Nephron (organoid): Measurements from ENCODE around the gene CHST9.

Source experiments
- H3K27ac Mint-ChIP-seq, 3 experiments: 2 replicates each; pipeline ENCODE4 v1.8.0; 2020; ENCODE audit warnings: mixed read lengths in 3 of 3, mild to moderate bottlenecking in 2 of 3, moderate library complexity in 1 of 3
- H3K27me3 Mint-ChIP-seq: 2 replicates; pipeline ENCODE4 v1.8.0; 2021; ENCODE audit warnings: low read depth, mild to moderate bottlenecking, moderate library complexity, mixed read lengths
- H3K36me3 Mint-ChIP-seq: 2 replicates; pipeline ENCODE4 v1.8.0; 2020; ENCODE audit warnings: low read depth, mixed read lengths
- H3K4me1 Mint-ChIP-seq: 2 replicates; pipeline ENCODE4 v1.8.0; 2020; ENCODE audit warnings: mixed read lengths
- H3K4me3 Mint-ChIP-seq, 3 experiments: 2 replicates each; pipeline ENCODE4 v1.8.0; 2020; ENCODE audit warnings: mild to moderate bottlenecking in 3 of 3, mixed read lengths in 3 of 3, moderate library complexity in 2 of 3
- H3K9me3 Mint-ChIP-seq: 2 replicates; pipeline ENCODE4 v1.8.0; 2020; ENCODE audit warnings: mixed read lengths
- TF ChIP-seq, protein P1 (sequence below), 3 experiments: fragments of 200-600 bp; sonication (generic); IDR thresholded peaks; one replicate each; pipeline ENCODE4 v1.5.0; 2021; ENCODE audit warnings: antibody characterized with exemption in 3 of 3; ENCODE audit not compliant: unreplicated experiment in 3 of 3

CHST9 gene

GRCh38 chr18:27144672-27145071 lies 40.4 kb downstream of the CHST9 start:
- Mint-ChIP-seq H3K36me3 (peaks cover 3% of the 10 kb centered on the region), H3K27me3 (no peaks in the 10 kb centered on the region), H3K4me1 (peaks cover 8% of the 10 kb centered on the region), H3K9me3 (peaks cover 7% of the 10 kb centered on the region), H3K4me3 (no peak overlapping the region), H3K27ac (no peak overlapping the region)
- TF ChIP-seq, protein P1, sequence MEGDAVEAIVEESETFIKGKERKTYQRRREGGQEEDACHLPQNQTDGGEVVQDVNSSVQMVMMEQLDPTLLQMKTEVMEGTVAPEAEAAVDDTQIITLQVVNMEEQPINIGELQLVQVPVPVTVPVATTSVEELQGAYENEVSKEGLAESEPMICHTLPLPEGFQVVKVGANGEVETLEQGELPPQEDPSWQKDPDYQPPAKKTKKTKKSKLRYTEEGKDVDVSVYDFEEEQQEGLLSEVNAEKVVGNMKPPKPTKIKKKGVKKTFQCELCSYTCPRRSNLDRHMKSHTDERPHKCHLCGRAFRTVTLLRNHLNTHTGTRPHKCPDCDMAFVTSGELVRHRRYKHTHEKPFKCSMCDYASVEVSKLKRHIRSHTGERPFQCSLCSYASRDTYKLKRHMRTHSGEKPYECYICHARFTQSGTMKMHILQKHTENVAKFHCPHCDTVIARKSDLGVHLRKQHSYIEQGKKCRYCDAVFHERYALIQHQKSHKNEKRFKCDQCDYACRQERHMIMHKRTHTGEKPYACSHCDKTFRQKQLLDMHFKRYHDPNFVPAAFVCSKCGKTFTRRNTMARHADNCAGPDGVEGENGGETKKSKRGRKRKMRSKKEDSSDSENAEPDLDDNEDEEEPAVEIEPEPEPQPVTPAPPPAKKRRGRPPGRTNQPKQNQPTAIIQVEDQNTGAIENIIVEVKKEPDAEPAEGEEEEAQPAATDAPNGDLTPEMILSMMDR (IDR thresholded peaks at IDR 0.05; ENCODE audit: unreplicated experiment in 3 of 3): no peak

DNA sequence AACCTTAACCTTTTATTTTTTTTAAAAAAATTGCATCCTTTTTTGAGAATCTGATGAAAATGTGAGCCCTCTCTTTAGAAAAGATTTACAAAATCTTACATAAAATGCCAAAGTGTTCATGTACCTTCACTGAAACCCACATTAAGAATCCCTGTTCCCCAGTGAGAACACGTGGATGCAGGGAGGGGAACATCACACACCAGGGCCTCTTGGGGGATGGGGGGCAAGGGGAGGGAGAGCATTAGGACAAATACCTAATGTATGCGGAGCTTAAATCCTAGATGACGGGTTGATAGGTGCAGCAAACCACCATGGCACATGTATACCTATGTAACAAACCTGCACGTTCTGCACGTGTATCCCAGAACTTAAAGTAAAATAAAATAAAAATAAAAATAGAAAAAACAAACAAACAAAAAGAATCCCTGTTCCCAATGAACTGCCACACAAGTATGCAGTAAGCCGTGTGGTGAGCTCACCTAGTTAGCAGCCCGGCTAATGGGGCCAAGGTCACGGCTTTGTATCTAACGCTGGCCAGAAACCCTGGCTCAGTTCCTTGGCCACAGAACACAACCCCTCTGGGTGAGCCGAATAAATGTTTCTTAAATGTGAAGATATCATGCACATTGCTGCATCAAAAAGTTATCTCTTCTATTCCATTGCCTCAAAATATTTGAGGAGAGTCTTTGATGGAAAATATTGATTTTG lies 41.4 kb downstream of the CHST9 start:
- TF ChIP-seq, protein P1 (IDR thresholded peaks at IDR 0.05; ENCODE audit: unreplicated experiment in 3 of 3): no peak
- no peak overlapping the region for H3K27ac Mint-ChIP-seq
- peaks cover 8% of the 10 kb centered on the region for H3K4me1 Mint-ChIP-seq
- no peaks in the 10 kb centered on the region for H3K27me3 Mint-ChIP-seq
- peaks cover 2% of the 10 kb centered on the region for H3K9me3 Mint-ChIP-seq
- no peaks in the 10 kb centered on the region for H3K36me3 Mint-ChIP-seq
- H3K4me3 Mint-ChIP-seq: no peak overlapping the region

GRCh38 chr18:27142891-27143290 lies 42.2 kb downstream of the CHST9 start:
- H3K4me1 Mint-ChIP-seq: peaks cover 8% of the 10 kb centered on the region
- H3K9me3 Mint-ChIP-seq: peaks cover 2% of the 10 kb centered on the region
- no peaks in the 10 kb centered on the region for H3K36me3 Mint-ChIP-seq
- TF ChIP-seq, protein P1 (IDR thresholded peaks at IDR 0.05; ENCODE audit: unreplicated experiment in 3 of 3): no peak
- H3K4me3 Mint-ChIP-seq: no peak overlapping the region
- no peaks in the 10 kb centered on the region for H3K27me3 Mint-ChIP-seq
- H3K27ac Mint-ChIP-seq: no peak overlapping the region

DNA sequence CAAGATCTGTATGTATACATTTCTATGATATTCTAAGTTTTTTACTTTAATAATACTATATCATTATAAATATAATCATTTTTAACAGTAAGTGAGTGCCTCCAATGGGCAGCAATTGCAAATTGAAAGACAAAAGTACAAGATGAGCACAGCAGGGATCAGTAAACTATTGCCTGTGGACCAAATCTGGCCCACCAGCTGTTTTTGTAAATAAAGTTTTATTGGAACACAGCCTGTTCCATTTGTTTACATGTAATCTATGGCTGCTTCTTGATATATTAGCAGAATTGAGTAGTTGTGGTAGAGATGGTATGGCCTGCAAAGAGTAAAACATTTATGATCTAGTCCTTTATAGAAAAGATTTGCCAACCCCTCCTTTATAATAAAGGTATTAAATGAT lies 43.2 kb downstream of the CHST9 start:
- TF ChIP-seq, protein P1 (IDR thresholded peaks at IDR 0.05; ENCODE audit: unreplicated experiment in 3 of 3): no peak
- Mint-ChIP-seq H3K36me3 (no peaks in the 10 kb centered on the region), H3K27ac (no peak overlapping the region), H3K4me1 (peaks cover 8% of the 10 kb centered on the region), H3K27me3 (no peaks in the 10 kb centered on the region), H3K9me3 (no peaks in the 10 kb centered on the region), H3K4me3 (no peak overlapping the region)

GRCh38 chr18:27138079-27138478 lies 47.0 kb downstream of the CHST9 start:
- Mint-ChIP-seq H3K36me3 (no peaks in the 10 kb centered on the region), H3K9me3 (no peaks in the 10 kb centered on the region), H3K27ac (no peak overlapping the region), H3K4me1 (no peaks in the 10 kb centered on the region), H3K4me3 (no peak overlapping the region), H3K27me3 (no peaks in the 10 kb centered on the region)
- TF ChIP-seq, protein P1 (IDR thresholded peaks at IDR 0.05; ENCODE audit: unreplicated experiment in 3 of 3): no peak

GRCh38 chr18:27136208-27136535 lies 48.9 kb downstream of the CHST9 start:
- no peaks in the 10 kb centered on the region for H3K4me1 Mint-ChIP-seq
- H3K27me3 Mint-ChIP-seq: no peaks in the 10 kb centered on the region
- no peak overlapping the region for H3K27ac Mint-ChIP-seq
- H3K9me3 Mint-ChIP-seq: no peaks in the 10 kb centered on the region
- no peak overlapping the region for H3K4me3 Mint-ChIP-seq
- TF ChIP-seq, protein P1 (IDR thresholded peaks at IDR 0.05; ENCODE audit: unreplicated experiment in 3 of 3): no peak
- H3K36me3 Mint-ChIP-seq: no peaks in the 10 kb centered on the region
